Naive thymus-derived CD4-positive, alpha-beta T cell (primary cell): Measurements from ENCODE around the gene KCNK1. TPM values are rescaled to one million over a fixed set of nuclear protein-coding genes. Genes with fewer than 3 reads are reported as not detected.

Experiments
- ATAC-seq: fragments of 150-1000 bp; cut with Tn5 transposase; 2 replicates; pipeline ENCODE4 v1.10.0; 2021; ENCODE audit warnings: mild to moderate bottlenecking, moderate library complexity
- CTCF ChIA-PET: fragments of 350-600 bp; sonication (Branson Sonifier 250); formaldehyde crosslinking; loops from one replicate; lab custom pipeline; 2021; ENCODE audit warnings: antibody characterized with exemption; lab: Charles Lee
- POLR2A ChIA-PET: fragments of 350-600 bp; sonication (Branson Sonifier 250); formaldehyde crosslinking; loops from one replicate; lab custom pipeline; 2021; ENCODE audit warnings: antibody characterized with exemption, inconsistent platforms; lab: Charles Lee
- DNase-seq, 9 donors: peaks; one replicate each; pipeline versions ENCODE4 v3.0.0 to v3.0.0-alpha.2; 2020 to 2022; ENCODE audit warnings: mixed read lengths in 1 of 9
- H3K27ac ChIP-seq: one replicate; pipeline ENCODE4 v1.7.0; 2013; ENCODE audit warnings: mild to moderate bottlenecking, low read depth, low read length, moderate library complexity
- H3K27me3 ChIP-seq, 2 donors: one replicate each; pipeline ENCODE4 v1.7.0; 2013; ENCODE audit warnings: low read length in 2 of 2, mild to moderate bottlenecking in 2 of 2, moderate library complexity in 2 of 2; ENCODE audit not compliant: control insufficient read depth in 2 of 2, insufficient read depth in 2 of 2
- H3K36me3 ChIP-seq, 3 experiments: 1 replicate in 2 of 3; 2 replicates in 1 of 3; pipeline ENCODE4 v1.7.0; 2013; ENCODE audit warnings: low read length in 3 of 3, mild to moderate bottlenecking in 3 of 3, moderate library complexity in 1 of 3; ENCODE audit not compliant: insufficient read depth in 3 of 3, control insufficient read depth in 2 of 3
- H3K4me1 ChIP-seq, 2 donors: one replicate each; pipeline ENCODE4 v1.7.0; 2013; ENCODE audit warnings: low read length in 2 of 2, mild to moderate bottlenecking in 2 of 2, moderate library complexity in 1 of 2; ENCODE audit not compliant: control insufficient read depth in 2 of 2, insufficient read depth in 2 of 2
- H3K4me3 ChIP-seq: 2 replicates; pipeline ENCODE4 v1.7.0; 2013; ENCODE audit warnings: mild to moderate bottlenecking, low read length
- H3K9me3 ChIP-seq, 3 experiments: 1 replicate in 2 of 3; 2 replicates in 1 of 3; pipeline ENCODE4 v1.7.0; 2013; ENCODE audit warnings: low read length in 3 of 3; ENCODE audit not compliant: control insufficient read depth in 2 of 3
- H3K27ac Mint-ChIP-seq, 9 donors: one replicate each; pipeline ENCODE4 v1.8.0; 2020 to 2022; ENCODE audit warnings: mixed read lengths in 9 of 9, mild to moderate bottlenecking in 8 of 9, moderate library complexity in 5 of 9, inconsistent platforms in 2 of 9
- H3K27me3 Mint-ChIP-seq, 5 donors: one replicate each; pipeline ENCODE4 v1.8.0; 2021 to 2022; ENCODE audit warnings: mixed read lengths in 5 of 5, mild to moderate bottlenecking in 1 of 5
- H3K36me3 Mint-ChIP-seq, 5 donors: one replicate each; pipeline ENCODE4 v1.8.0; 2020 to 2022; ENCODE audit warnings: mixed read lengths in 5 of 5, mild to moderate bottlenecking in 3 of 5, inconsistent platforms in 1 of 5
- H3K4me1 Mint-ChIP-seq, 7 donors: one replicate each; pipeline ENCODE4 v1.8.0; 2020 to 2022; ENCODE audit warnings: mixed read lengths in 7 of 7, mild to moderate bottlenecking in 3 of 7, inconsistent platforms in 1 of 7
- H3K4me3 Mint-ChIP-seq, 10 donors: one replicate each; pipeline ENCODE4 v1.8.0; 2020 to 2022; ENCODE audit warnings: mild to moderate bottlenecking in 10 of 10, mixed read lengths in 10 of 10, moderate library complexity in 6 of 10, inconsistent platforms in 2 of 10
- H3K9me3 Mint-ChIP-seq, 11 donors: one replicate each; pipeline ENCODE4 v1.8.0; 2020 to 2022; ENCODE audit warnings: mixed read lengths in 11 of 11, mild to moderate bottlenecking in 4 of 11, inconsistent platforms in 1 of 11, moderate library complexity in 1 of 11
- intact Hi-C, 2 donors: fragments of 100-400 bp; cut with micrococcal nuclease; formaldehyde crosslinking; loops; one replicate each; pipeline ENCODE4 v1.15.1; 2023
- polyA plus RNA-seq, 2 donors: library from polyadenylated mRNA; unstranded; fragments of 300-500 nt; fragmentation: Illumina TruSeq; gene quantifications; one replicate each; pipeline ENCODE4 v1.2.3, GENCODE V29; 2021
- total RNA-seq, 6 experiments: library from RNA in 5 of 6; stranded (reverse) in 5 of 6; gene quantifications; 1 replicate in 5 of 6; 2 replicates in 1 of 6; pipeline ENCODE4 v1.2.3 and lab custom pipeline; 2021 to 2026

KCNK1 gene
- total and polyA plus RNA-seq, 7 experiments from 2014 or later, result 1.1 TPM; not detected in 6

DNA sequence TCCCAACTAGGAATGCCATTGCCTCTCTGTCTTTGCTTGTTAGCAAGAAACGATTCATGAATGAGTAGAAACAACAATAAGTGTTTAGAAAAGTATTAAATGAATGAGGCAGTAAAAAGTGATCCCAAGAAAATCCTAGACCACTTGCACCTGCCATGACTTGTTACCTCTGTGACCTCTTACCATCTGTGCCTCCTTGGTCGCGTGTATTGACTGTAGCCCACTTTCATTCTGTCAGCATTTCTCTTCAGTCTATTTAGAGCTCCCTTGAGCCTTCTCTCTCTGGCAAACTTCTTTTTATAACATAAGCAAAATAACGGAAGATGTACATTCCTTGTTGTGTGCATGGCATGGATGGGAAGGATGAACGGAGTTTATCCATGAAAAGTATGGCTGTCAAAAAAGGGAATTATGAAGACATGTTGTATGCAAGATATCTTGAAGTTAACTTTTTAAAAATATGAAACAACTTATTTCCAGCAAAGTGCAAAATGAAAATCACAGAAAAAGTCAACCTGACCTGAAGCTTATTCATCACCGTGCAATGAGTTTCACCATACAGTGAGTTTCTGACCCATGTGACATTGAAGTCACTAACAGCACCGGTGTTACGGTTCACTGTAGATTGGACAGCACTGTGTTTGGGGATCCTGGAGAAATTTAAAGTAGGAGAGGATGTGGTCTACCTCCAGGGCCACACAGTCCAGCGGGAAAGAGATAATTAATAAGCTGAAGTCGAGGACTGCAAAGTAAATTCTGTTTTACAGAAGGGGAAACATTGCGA lies 47.7 kb downstream of the KCNK1 start:
- Histone ChIP-seq H3K36me3 (no peaks in the 10 kb centered on the region), H3K4me3 (no peak overlapping the region), H3K4me1 (no peaks in the 10 kb centered on the region), H3K9me3 (no peaks in the 10 kb centered on the region), H3K27ac (no peak overlapping the region), H3K27me3 (no peaks in the 10 kb centered on the region)
- peaks cover 0 to 14% (median 0%) of the 10 kb centered on the region in 5 donors for H3K27me3 Mint-ChIP-seq
- ChIA-PET POLR2A (no interaction called here), CTCF (no interaction called here)
- H3K9me3 Mint-ChIP-seq, result peaks cover 0 to 4% (median 0%) of the 10 kb centered on the region in 11 donors
- H3K36me3 Mint-ChIP-seq, result no peaks in the 10 kb centered on the region
- no peak overlapping the region for H3K4me3 Mint-ChIP-seq
- H3K27ac Mint-ChIP-seq, result no peak overlapping the region
- intact Hi-C loops, result no loop called here
- DNase-seq, result no peak
- no peaks in the 10 kb centered on the region for H3K4me1 Mint-ChIP-seq
- ATAC-seq, result no peak

DNA sequence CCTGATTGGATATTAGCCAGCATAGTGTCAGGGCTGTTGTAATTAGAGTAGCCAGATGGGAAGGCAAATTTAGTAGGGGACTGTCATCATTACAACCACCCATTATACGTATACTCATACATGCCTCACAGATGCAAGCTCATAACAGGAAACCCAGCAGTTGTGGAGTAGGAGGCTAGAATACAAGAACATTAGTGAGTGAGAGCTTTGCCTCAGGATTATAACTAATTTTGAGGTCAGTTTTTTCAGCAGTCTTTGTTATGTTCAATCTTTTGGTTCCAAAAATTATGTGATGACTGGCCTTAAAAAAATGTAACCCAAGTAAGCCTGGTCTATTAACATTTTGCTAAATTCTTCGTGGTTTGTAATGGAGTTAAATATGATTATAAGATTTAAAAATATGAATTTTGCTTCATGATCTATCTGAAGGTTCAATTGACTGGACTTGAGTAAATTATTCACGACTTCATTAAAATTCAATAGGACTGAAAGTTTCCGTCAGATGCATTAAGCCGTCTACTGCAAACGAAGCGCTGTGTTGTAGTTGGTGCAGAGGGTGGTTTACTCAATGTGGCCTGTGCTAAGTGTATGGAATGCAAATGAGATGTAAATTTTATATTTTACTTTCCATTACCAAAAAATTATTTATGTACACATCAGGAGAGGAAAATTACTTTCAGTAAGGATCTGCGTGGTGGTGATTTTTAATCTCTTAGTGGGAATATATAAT lies 48.8 kb downstream of the KCNK1 start:
- H3K27me3 Mint-ChIP-seq, result peaks cover 0 to 8% (median 0%) of the 10 kb centered on the region in 5 donors
- H3K9me3 Mint-ChIP-seq, result peaks cover 0 to 4% (median 0%) of the 10 kb centered on the region in 11 donors
- no peaks in the 10 kb centered on the region for H3K27me3 ChIP-seq

DNA sequence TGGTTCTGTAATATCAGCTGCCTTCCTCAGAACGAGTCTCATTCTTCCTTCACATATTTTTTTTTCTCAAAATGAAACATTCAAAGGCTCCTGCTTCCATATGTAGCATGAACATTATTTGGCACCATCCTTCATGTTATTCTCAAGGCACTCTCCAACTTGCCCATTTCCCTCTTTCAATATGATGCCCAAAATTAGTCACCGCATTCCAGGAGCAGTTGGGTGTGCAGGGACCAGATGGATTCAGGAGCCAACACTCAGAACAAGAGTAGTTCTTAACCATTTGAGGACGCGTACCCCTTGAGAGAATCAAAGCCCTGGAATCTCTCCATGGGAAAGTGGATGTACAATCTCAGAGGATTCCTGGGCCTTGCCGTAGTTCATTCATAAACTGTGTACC lies 50.3 kb downstream of the KCNK1 start:
- ChIA-PET POLR2A (no interaction called here), CTCF (no interaction called here)
- ATAC-seq, result no peak
- intact Hi-C loops, result no loop called here
- Histone ChIP-seq H3K36me3 (no peaks in the 10 kb centered on the region), H3K27me3 (no peaks in the 10 kb centered on the region), H3K9me3 (no peaks in the 10 kb centered on the region), H3K27ac (no peak overlapping the region), H3K4me1 (no peaks in the 10 kb centered on the region), H3K4me3 (no peak overlapping the region)
- DNase-seq, result no peak
- Mint-ChIP-seq H3K4me1 (no peaks in the 10 kb centered on the region), H3K27ac (no peak overlapping the region), H3K27me3 (peaks cover 0 to 15% (median 0%) of the 10 kb centered on the region in 5 donors), H3K4me3 (no peak overlapping the region), H3K36me3 (no peaks in the 10 kb centered on the region), H3K9me3 (peaks cover 0 to 4% (median 0%) of the 10 kb centered on the region in 11 donors)

More for the DNA sequence above, 48.8 kb downstream of the KCNK1 start:
- Histone ChIP-seq H3K27ac (no peak overlapping the region), H3K4me3 (no peak overlapping the region), H3K4me1 (no peaks in the 10 kb centered on the region), H3K36me3 (no peaks in the 10 kb centered on the region), H3K9me3 (no peaks in the 10 kb centered on the region)
- ChIA-PET CTCF (no interaction called here), POLR2A (no interaction called here)
- Mint-ChIP-seq H3K27ac (no peak overlapping the region), H3K4me3 (no peak overlapping the region), H3K4me1 (no peaks in the 10 kb centered on the region), H3K36me3 (no peaks in the 10 kb centered on the region)
- DNase-seq, result no peak
- intact Hi-C loops, result no loop called here
- ATAC-seq, result no peak

DNA sequence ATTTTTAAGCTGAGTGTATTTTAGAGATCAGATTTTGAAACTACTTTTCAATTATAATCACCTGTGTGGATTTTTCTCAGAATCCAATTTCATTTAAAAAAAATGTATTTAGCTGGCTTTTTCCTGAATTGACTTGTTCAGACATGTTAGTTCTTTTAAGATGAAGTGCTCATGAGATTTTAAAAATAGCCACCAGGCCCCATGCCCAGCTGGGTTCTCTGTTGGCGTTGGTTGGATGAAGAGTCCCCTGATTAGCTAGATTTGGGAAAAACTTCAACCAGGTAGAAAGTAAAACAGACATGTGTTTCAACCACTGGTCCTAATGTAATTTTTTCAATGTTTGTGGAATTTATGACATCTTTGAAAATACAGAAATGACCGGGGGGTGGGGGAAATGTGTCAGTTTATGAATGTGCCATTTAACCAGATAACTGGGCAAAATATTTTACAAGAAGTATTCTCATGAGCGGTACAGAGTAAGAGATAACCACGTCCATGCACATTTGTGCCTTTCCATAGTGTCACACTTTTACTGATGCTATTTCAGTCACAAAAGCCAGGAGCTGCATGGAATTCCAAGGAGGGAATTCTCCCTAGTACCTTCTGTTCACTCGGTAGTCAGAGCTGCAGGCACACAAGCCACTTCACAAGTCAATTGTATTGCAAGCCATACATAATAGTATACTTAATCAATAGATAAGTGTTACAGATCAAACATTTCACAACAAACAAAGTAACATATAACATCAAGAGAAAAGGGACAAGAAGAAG lies 51.1 kb downstream of the KCNK1 start:
- CTCF ChIA-PET, result no interaction called here
- Mint-ChIP-seq H3K4me1 (no peaks in the 10 kb centered on the region), H3K9me3 (peaks cover 0 to 4% (median 0%) of the 10 kb centered on the region in 11 donors), H3K36me3 (no peaks in the 10 kb centered on the region), H3K27me3 (peaks cover 0 to 18% (median 0%) of the 10 kb centered on the region in 5 donors), H3K4me3 (no peak overlapping the region), H3K27ac (no peak overlapping the region)
- intact Hi-C loops, result no loop called here
- Histone ChIP-seq H3K9me3 (no peaks in the 10 kb centered on the region), H3K27ac (no peak overlapping the region), H3K4me3 (no peak overlapping the region), H3K4me1 (no peaks in the 10 kb centered on the region), H3K27me3 (no peaks in the 10 kb centered on the region), H3K36me3 (no peaks in the 10 kb centered on the region)
- ATAC-seq (no peak), DNase-seq (no peak)
- POLR2A ChIA-PET, result no interaction called here

DNA sequence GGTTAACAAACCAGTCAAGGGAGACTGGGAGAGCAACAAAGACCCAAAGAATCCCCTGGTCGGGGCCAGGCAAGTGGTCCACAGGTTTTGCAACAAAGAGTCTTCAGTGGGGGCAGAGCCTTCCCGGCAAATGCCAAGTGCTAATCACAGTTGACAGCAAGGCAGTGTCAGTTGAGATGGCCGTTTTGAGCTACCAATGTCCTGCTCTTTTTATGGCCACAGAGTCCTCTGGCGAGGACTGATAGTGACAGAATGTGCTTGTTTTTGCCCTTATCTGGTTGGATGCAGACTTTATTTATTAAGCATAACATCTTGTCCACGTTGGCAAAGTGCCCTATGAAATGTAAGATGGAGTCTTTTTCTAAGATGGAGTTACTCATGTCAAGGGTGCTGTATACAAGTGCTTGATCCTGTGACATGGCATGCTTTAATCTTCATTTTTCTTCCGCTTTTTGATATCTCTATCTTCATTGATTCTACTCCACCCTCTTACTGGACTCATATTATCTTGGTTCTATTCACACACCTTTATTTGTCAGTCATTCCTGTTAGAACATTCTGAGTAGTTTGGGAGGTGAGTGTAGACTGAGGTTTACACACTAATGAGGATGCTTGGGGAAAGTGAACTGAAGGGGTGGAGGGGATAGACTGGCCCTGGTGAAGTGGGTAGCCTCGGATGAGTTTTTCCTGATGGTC lies 51.8 kb downstream of the KCNK1 start:
- no peak overlapping the region for H3K27ac ChIP-seq
- H3K27me3 Mint-ChIP-seq, result peaks cover 0 to 23% (median 0%) of the 10 kb centered on the region in 5 donors
- H3K36me3 ChIP-seq, result no peaks in the 10 kb centered on the region
- no peaks in the 10 kb centered on the region for H3K27me3 ChIP-seq
- H3K36me3 Mint-ChIP-seq, result no peaks in the 10 kb centered on the region
- no peak for ATAC-seq
- peaks cover 0 to 4% (median 0%) of the 10 kb centered on the region in 11 donors for H3K9me3 Mint-ChIP-seq
- no peaks in the 10 kb centered on the region for H3K4me1 ChIP-seq
- no peak for DNase-seq
- H3K4me3 ChIP-seq, result no peak overlapping the region
- intact Hi-C loops, result no loop called here
- ChIA-PET CTCF (no interaction called here), POLR2A (no interaction called here)
- no peaks in the 10 kb centered on the region for H3K4me1 Mint-ChIP-seq
- no peaks in the 10 kb centered on the region for H3K9me3 ChIP-seq
- no peak overlapping the region for H3K27ac Mint-ChIP-seq
- H3K4me3 Mint-ChIP-seq, result no peak overlapping the region

DNA sequence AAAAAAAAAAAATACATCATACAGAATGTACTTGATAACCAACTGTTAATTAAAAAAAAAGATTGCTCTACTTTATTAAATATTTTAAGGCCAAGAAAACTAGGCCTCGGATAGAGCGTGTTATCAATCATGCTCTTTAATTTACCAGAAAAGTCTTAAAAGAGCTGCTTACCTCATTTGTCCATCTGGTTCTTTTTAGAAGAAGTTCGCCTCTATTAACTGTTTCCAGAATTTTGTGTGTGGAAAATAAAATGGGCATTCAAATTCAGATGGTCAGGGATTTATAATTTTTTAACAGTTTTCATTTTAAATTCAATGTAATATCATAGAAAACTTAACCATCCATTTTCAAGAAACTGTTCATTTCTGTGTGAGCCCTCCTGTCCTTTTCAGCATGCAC lies 53.8 kb downstream of the KCNK1 start:
- ChIA-PET POLR2A (no interaction called here), CTCF (no interaction called here)
- Mint-ChIP-seq H3K4me1 (no peaks in the 10 kb centered on the region), H3K27me3 (peaks cover under 1 to 24% (median 2%) of the 10 kb centered on the region in 5 donors), H3K4me3 (no peak overlapping the region), H3K9me3 (peaks cover 0 to 5% (median 0%) of the 10 kb centered on the region in 11 donors), H3K36me3 (no peaks in the 10 kb centered on the region), H3K27ac (no peak overlapping the region)
- DNase-seq, result no peak
- H3K4me1 ChIP-seq, result no peaks in the 10 kb centered on the region
- no peaks in the 10 kb centered on the region for H3K9me3 ChIP-seq
- H3K27me3 ChIP-seq, result no peaks in the 10 kb centered on the region
- ATAC-seq, result no peak
- intact Hi-C loops, result no loop called here
- H3K27ac ChIP-seq, result no peak overlapping the region
- no peaks in the 10 kb centered on the region for H3K36me3 ChIP-seq
- no peak overlapping the region for H3K4me3 ChIP-seq
